ENCODE data around the gene PRRG3.

The PRRG3 gene

GRCh38 chrX:151702026-151702714, 6.9 kb downstream of the PRRG3 start:
- DNase-seq (ENCODE audit: low read depth), result no peak
- TF ChIP-seq, protein P1, sequence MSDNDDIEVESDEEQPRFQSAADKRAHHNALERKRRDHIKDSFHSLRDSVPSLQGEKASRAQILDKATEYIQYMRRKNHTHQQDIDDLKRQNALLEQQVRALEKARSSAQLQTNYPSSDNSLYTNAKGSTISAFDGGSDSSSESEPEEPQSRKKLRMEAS (IDR thresholded peaks at IDR 0.05; ENCODE audit: low read depth, low read length), result no peak
- no peak for TF ChIP-seq MYC (IDR thresholded peaks at IDR 0.05; ENCODE audit: low read depth, low read length)
- no peak for TF ChIP-seq POLR2A (IDR thresholded peaks at IDR 0.05; ENCODE audit: extremely low read depth, insufficient read length)
- TF ChIP-seq, protein P2, sequence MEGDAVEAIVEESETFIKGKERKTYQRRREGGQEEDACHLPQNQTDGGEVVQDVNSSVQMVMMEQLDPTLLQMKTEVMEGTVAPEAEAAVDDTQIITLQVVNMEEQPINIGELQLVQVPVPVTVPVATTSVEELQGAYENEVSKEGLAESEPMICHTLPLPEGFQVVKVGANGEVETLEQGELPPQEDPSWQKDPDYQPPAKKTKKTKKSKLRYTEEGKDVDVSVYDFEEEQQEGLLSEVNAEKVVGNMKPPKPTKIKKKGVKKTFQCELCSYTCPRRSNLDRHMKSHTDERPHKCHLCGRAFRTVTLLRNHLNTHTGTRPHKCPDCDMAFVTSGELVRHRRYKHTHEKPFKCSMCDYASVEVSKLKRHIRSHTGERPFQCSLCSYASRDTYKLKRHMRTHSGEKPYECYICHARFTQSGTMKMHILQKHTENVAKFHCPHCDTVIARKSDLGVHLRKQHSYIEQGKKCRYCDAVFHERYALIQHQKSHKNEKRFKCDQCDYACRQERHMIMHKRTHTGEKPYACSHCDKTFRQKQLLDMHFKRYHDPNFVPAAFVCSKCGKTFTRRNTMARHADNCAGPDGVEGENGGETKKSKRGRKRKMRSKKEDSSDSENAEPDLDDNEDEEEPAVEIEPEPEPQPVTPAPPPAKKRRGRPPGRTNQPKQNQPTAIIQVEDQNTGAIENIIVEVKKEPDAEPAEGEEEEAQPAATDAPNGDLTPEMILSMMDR (IDR thresholded peaks at IDR 0.05; ENCODE audit: low read depth, low read length), result no peak

GRCh38 chrX:151702741-151703340, 7.6 kb downstream of the PRRG3 start:
- no peak for DNase-seq (ENCODE audit: low read depth)
- no peak overlapping the region for H3K4me3 ChIP-seq (ENCODE audit: low read depth, low read length)
- TF ChIP-seq, protein P2 (IDR thresholded peaks at IDR 0.05; ENCODE audit: low read depth, low read length), result no peak
- TF ChIP-seq, protein P1 (IDR thresholded peaks at IDR 0.05; ENCODE audit: low read depth, low read length), result no peak
- TF ChIP-seq POLR2A (IDR thresholded peaks at IDR 0.05; ENCODE audit: extremely low read depth, insufficient read length), result no peak
- no peak for TF ChIP-seq MYC (IDR thresholded peaks at IDR 0.05; ENCODE audit: low read depth, low read length)

More at GRCh38 chrX:151702026-151702714, 6.9 kb downstream of the PRRG3 start:
- H3K4me3 ChIP-seq (ENCODE audit: low read depth, low read length), result no peak overlapping the region

DNA sequence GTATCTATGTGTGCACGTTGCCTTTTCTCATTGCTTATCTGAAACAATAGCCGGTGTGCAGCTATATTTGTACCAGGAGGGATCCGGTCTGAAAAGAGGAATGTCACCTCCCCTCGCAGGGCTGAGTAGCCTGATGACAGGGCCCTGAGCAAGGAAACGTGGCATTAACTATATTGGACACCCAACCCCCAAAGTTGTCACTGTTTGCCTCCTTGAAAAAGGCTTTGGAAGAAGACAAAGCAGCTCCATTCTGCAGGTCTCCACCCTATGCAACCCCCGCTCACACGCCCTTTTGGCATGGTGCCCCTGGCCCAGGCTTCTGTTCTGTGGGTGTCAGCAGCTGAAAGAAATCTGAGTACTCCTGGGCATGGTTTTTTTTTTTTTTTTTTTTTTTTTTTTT, 8.2 kb downstream of the PRRG3 start:
- no peak for DNase-seq (ENCODE audit: low read depth)
- H3K4me3 ChIP-seq (ENCODE audit: low read depth, low read length), result no peak overlapping the region
- TF ChIP-seq MYC (IDR thresholded peaks at IDR 0.05; ENCODE audit: low read depth, low read length) (no peak), POLR2A (IDR thresholded peaks at IDR 0.05; ENCODE audit: extremely low read depth, insufficient read length) (no peak)
- TF ChIP-seq, protein P2 (IDR thresholded peaks at IDR 0.05; ENCODE audit: low read depth, low read length), result no peak
- TF ChIP-seq, protein P1 (IDR thresholded peaks at IDR 0.05; ENCODE audit: low read depth, low read length), result no peak

GRCh38 chrX:151704041-151704663, 8.9 kb downstream of the PRRG3 start:
- TF ChIP-seq POLR2A (IDR thresholded peaks at IDR 0.05; ENCODE audit: extremely low read depth, insufficient read length) (no peak), MYC (IDR thresholded peaks at IDR 0.05; ENCODE audit: low read depth, low read length) (no peak)
- TF ChIP-seq, protein P2 (IDR thresholded peaks at IDR 0.05; ENCODE audit: low read depth, low read length), result no peak
- TF ChIP-seq, protein P1 (IDR thresholded peaks at IDR 0.05; ENCODE audit: low read depth, low read length), result no peak
- H3K4me3 ChIP-seq (ENCODE audit: low read depth, low read length), result no peak overlapping the region
- no peak for DNase-seq (ENCODE audit: low read depth)

DNA sequence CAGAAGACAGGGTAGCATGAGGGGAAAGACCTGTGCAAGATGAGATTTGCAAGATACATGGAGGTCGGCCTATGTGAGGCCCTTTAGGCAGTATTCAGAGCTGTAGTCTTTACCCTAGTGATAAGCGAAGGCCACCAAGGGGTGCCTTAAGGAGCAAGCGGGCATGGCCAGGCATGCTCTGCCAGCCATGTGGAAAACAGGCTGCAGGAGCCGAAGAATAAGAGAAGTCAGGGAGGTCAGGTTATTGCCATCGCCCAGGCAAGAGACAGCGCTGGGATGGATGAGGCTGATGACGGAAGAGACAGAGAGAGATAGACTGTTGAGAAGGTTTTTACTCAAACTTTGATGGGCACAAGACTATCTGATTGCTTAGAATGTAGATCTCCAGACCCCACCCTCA, 13.6 kb downstream of the PRRG3 start:
- H3K4me3 ChIP-seq (ENCODE audit: low read depth, low read length), result no peak overlapping the region
- no peak for TF ChIP-seq MYC (IDR thresholded peaks at IDR 0.05; ENCODE audit: low read depth, low read length)
- TF ChIP-seq, protein P1 (IDR thresholded peaks at IDR 0.05; ENCODE audit: low read depth, low read length), result no peak
- no peak for TF ChIP-seq POLR2A (IDR thresholded peaks at IDR 0.05; ENCODE audit: extremely low read depth, insufficient read length)
- TF ChIP-seq, protein P2 (IDR thresholded peaks at IDR 0.05; ENCODE audit: low read depth, low read length), result no peak
- no peak for DNase-seq (ENCODE audit: low read depth)
